NT2/D1 (cell line): ENCODE results near the gene NCOA3.

Experiments used
- YY1 ChIP-seq: IDR thresholded peaks from 2 replicates; pipeline ENCODE4 v1.6.1; 2011; ENCODE audit not compliant: insufficient read length, insufficient read depth
- ZNF274 ChIP-seq: IDR thresholded peaks from 2 replicates; pipeline ENCODE4 v1.6.1; 2011; ENCODE audit warnings: mild to moderate bottlenecking, low read depth, low read length

DNA sequence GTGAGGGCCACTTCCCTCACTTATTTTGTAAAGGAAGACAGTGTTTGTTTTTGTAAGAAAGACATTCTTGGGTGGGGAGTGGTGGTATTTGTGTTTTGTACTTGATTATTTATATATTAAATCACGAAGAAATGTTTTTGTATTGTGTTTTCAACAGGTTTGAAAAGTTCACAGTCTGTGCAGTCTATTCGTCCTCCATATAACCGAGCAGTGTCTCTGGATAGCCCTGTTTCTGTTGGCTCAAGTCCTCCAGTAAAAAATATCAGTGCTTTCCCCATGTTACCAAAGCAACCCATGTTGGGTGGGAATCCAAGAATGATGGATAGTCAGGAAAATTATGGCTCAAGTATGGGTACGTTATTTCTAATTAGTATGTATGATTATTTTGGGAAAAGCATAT lies 137.2 kb downstream of the NCOA3 start:
- TF ChIP-seq ZNF274: no peak
- no peak for TF ChIP-seq YY1
